Amniotic stem cell (primary cell): ENCODE results near the gene ZSCAN21.

Experiments
- DNase-seq: peaks from one replicate; lab custom pipeline; 2025; lab: John Stamatoyannopoulos, UW

ZSCAN21 gene

GRCh38 chr7:100100420-100101015, 50.9 kb downstream of the ZSCAN21 start:
- DNase-seq = peak; percentile 97

GRCh38 chr7:100101016-100101862, 51.7 kb downstream of the ZSCAN21 start, which contains the start of the genes AP4M1 and MCM7:
Gene AP4M1, plus strand, starts transcription at chr7:100101643. Its CDS starts 72 bp downstream, at chr7:100101715.
Gene MCM7, minus strand, starts transcription at chr7:100101397. Its CDS starts 103 bp downstream, at chr7:100101294.
- peak; percentile 97 for DNase-seq

GRCh38 chr7:100102950-100103840, 53.6 kb downstream of the ZSCAN21 start:
- no peak for DNase-seq

- no peak for DNase-seq
Observed at GRCh38 chr7:100105534-100105933, 56.0 kb downstream of the ZSCAN21 start.

- DNase-seq = no peak
Observed at GRCh38 chr7:100106633-100107032, 57.1 kb downstream of the ZSCAN21 start.

GRCh38 chr7:100107125-100107737, 57.7 kb downstream of the ZSCAN21 start:
- no peak for DNase-seq

- no peak for DNase-seq
Observed at GRCh38 chr7:100107890-100108289, 58.3 kb downstream of the ZSCAN21 start.

- no peak for DNase-seq
Observed at GRCh38 chr7:100109521-100110163, 60.1 kb downstream of the ZSCAN21 start.

GRCh38 chr7:100111156-100111555, 61.6 kb downstream of the ZSCAN21 start:
- DNase-seq = no peak

GRCh38 chr7:100111914-100112313, 62.3 kb downstream of the ZSCAN21 start:
- DNase-seq = no peak
